GM19372 (cell line): ENCODE data around the gene CELSR2.
"Not testable (repeated sequence)": the region's sequence is repeated elsewhere in the genome, so short reads cannot be mapped to it uniquely, and the experiment has no call there.

Experiments used
- ATAC-seq: cut with Tn5 transposase; IDR thresholded peaks from one replicate; pipeline ENCODE4 v1.9.1; 2021; ENCODE audit warnings: mild to moderate bottlenecking, low read depth, moderate library complexity; ENCODE audit not compliant: unreplicated experiment

The CELSR2 gene

GRCh38 chr1:109248797-109249629, at the start of gene CELSR2:
Gene CELSR2, plus strand, starts transcription at chr1:109249539. Its CDS starts 541 bp downstream, at chr1:109250080.
- peak; percentile 82 for ATAC-seq

GRCh38 chr1:109199710-109200109, 49.6 kb upstream of the CELSR2 start:
- no peak for ATAC-seq

GRCh38 chr1:109201123-109201703, 48.1 kb upstream of the CELSR2 start:
- no peak for ATAC-seq

- no peak for ATAC-seq
Measured at GRCh38 chr1:109204484-109204883, 44.9 kb upstream of the CELSR2 start.

GRCh38 chr1:109206339-109206738, 43.0 kb upstream of the CELSR2 start:
- no peak for ATAC-seq

GRCh38 chr1:109207467-109208103, 41.8 kb upstream of the CELSR2 start:
- ATAC-seq: no peak

GRCh38 chr1:109208394-109208793, 40.9 kb upstream of the CELSR2 start:
- ATAC-seq: no peak

GRCh38 chr1:109208836-109209463, 40.4 kb upstream of the CELSR2 start:
- ATAC-seq: no peak

- ATAC-seq: no peak
Measured at GRCh38 chr1:109210058-109210457, 39.3 kb upstream of the CELSR2 start.

- no peak for ATAC-seq
Measured at GRCh38 chr1:109213345-109213823, 36.0 kb upstream of the CELSR2 start.

GRCh38 chr1:109213824-109214693, 35.3 kb upstream of the CELSR2 start, which contains the start of gene SARS1:
Gene SARS1, plus strand, starts transcription at chr1:109213918. Its CDS starts 75 bp downstream, at chr1:109213993.
- ATAC-seq: peak; percentile 77

- ATAC-seq: no peak
Measured at GRCh38 chr1:109214695-109215623, 34.4 kb upstream of the CELSR2 start.

GRCh38 chr1:109216662-109217061, 32.7 kb upstream of the CELSR2 start:
- ATAC-seq: no peak

GRCh38 chr1:109218516-109218915, 30.8 kb upstream of the CELSR2 start:
- no peak for ATAC-seq

GRCh38 chr1:109221201-109221600, 28.1 kb upstream of the CELSR2 start:
- not testable (repeated sequence) for ATAC-seq

GRCh38 chr1:109225308-109225707, 24.0 kb upstream of the CELSR2 start:
- no peak for ATAC-seq

- no peak for ATAC-seq
Measured at GRCh38 chr1:109225711-109226445, 23.5 kb upstream of the CELSR2 start.

- no peak for ATAC-seq
Measured at GRCh38 chr1:109228167-109228566, 21.2 kb upstream of the CELSR2 start.
